A549 (cell line): ENCODE data around the gene DIAPH2. TPM values are rescaled to one million over a fixed set of nuclear protein-coding genes. Genes with fewer than 3 reads are reported as not detected.

Source experiments
- ATAC-seq, 2 experiments: fragments of 200-7000 bp in 1 of 2; fragments of >200 bp in 1 of 2; cut with Nextera tagmentation in 1 of 2; cut with Tn5 transposase in 1 of 2; 3 replicates each; pipeline versions ENCODE4 v1.8.0 to v1.9.1; 2018 to 2020; ENCODE audit warnings: mild to moderate bottlenecking in 1 of 2, moderate library complexity in 1 of 2
- CTCF ChIA-PET: fragments of 300-600 bp; sonication (Branson Sonifier 250); formaldehyde crosslinking; extraction: SDS; loops from one replicate; lab custom pipeline; 2021; ENCODE audit warnings: antibody characterized with exemption, inconsistent platforms; lab: Yijun Ruan, JAX
- POLR2A ChIA-PET: fragments of 350-600 bp; formaldehyde crosslinking; extraction: SDS; loops from one replicate; lab custom pipeline; 2021; ENCODE audit warnings: antibody characterized with exemption, inconsistent platforms; lab: Yijun Ruan, JAX
- DNase-seq, 2 experiments: peaks; one replicate each; pipeline versions ENCODE4 v3.0.0 to v3.0.0-alpha.2; 2011 to 2016; ENCODE audit warnings: low read depth in 1 of 2, low spot score in 1 of 2
- FAIRE-seq: peaks from 2 replicates; lab custom pipeline; 2011; peaks lifted over from hg19 to GRCh38; lab: Jason Lieb, UNC
- H3K27ac ChIP-seq, 2 experiments: fragments of >200 bp; sonication (Bioruptor Twin); formaldehyde crosslinking; 3 replicates each; pipeline ENCODE4 v1.5.1; 2016 to 2017
- H3K4me1 ChIP-seq: fragments of >200 bp; sonication (Bioruptor Twin); formaldehyde crosslinking; 3 replicates; pipeline ENCODE4 v1.6.1; 2016
- H3K4me2 ChIP-seq: fragments of >200 bp; sonication (Bioruptor Twin); formaldehyde crosslinking; 3 replicates; pipeline ENCODE4 v1.6.1; 2016
- H3K4me3 ChIP-seq: fragments of >200 bp; sonication (Bioruptor Twin); formaldehyde crosslinking; 3 replicates; pipeline ENCODE4 v1.5.1; 2016
- H3K9me3 ChIP-seq: fragments of >200 bp; sonication (Bioruptor Twin); formaldehyde crosslinking; 3 replicates; pipeline ENCODE4 v1.6.1; 2016
- BCL3 ChIP-seq: fragments of >200 bp; sonication (Bioruptor Twin); formaldehyde crosslinking; IDR thresholded peaks from 3 replicates; pipeline ENCODE4 v1.6.1; 2016
- BHLHE40 ChIP-seq: IDR thresholded peaks from 2 replicates; pipeline ENCODE4 v1.6.1; 2012; ENCODE audit warnings: low read depth, low read length, inconsistent platforms
- CTCF ChIP-seq: fragments of >200 bp; sonication (Bioruptor Twin); formaldehyde crosslinking; IDR thresholded peaks from 3 replicates; pipeline ENCODE4 v1.5.1; 2016
- EHF ChIP-seq: fragments of 250-450 bp; sonication (Bioruptor Pico); IDR thresholded peaks from 2 replicates; pipeline ENCODE4 v1.5.0; 2020; ENCODE audit warnings: mild to moderate bottlenecking
- GATA3 ChIP-seq: IDR thresholded peaks from 2 replicates; pipeline ENCODE4 v1.6.1; 2012; ENCODE audit warnings: borderline replicate concordance
- HDAC2 ChIP-seq: fragments of 200-600 bp; sonication (generic); IDR thresholded peaks from 2 replicates; pipeline ENCODE4 v1.6.1; 2016
- HOXA7 ChIP-seq: fragments of 250-450 bp; sonication (Bioruptor Pico); IDR thresholded peaks from 2 replicates; pipeline ENCODE4 v1.5.0; 2020; ENCODE audit warnings: mild to moderate bottlenecking, moderate library complexity
- JUN ChIP-seq, 2 experiments: fragments of >200 bp; sonication (Bioruptor Twin); formaldehyde crosslinking; IDR thresholded peaks; 2 replicates in 1 of 2; 3 replicates in 1 of 2; pipeline ENCODE4 v1.6.1; 2016 to 2017
- JUNB ChIP-seq: fragments of >200 bp; sonication (Bioruptor Twin); formaldehyde crosslinking; IDR thresholded peaks from 2 replicates; pipeline ENCODE4 v1.6.1; 2016
- MAX ChIP-seq: IDR thresholded peaks from 2 replicates; pipeline ENCODE4 v1.6.1; 2012
- MAZ ChIP-seq: fragments of 150-350 bp; IDR thresholded peaks from 2 replicates; pipeline ENCODE4 v1.6.1; 2014; ENCODE audit warnings: antibody characterized with exemption, low read depth, low read length, borderline replicate concordance
- MYC ChIP-seq: IDR thresholded peaks from 2 replicates; pipeline ENCODE4 v1.6.1; 2012; ENCODE audit warnings: mild to moderate bottlenecking, inconsistent platforms, low read length, improper control_type of control experiment, borderline replicate concordance
- NFE2L2 ChIP-seq: fragments of 150-350 bp; conservative IDR thresholded peaks from 2 replicates; pipeline ENCODE4 v1.6.1; 2014; ENCODE audit warnings: low read length
- PHF8 ChIP-seq: fragments of 200-600 bp; sonication (generic); IDR thresholded peaks from 2 replicates; pipeline ENCODE4 v1.6.1; 2016; ENCODE audit warnings: low read depth, mild to moderate bottlenecking, antibody characterized with exemption, moderate library complexity, borderline replicate concordance
- POLR2A ChIP-seq: IDR thresholded peaks from 2 replicates; pipeline ENCODE4 v1.6.1; 2012; ENCODE audit warnings: mild to moderate bottlenecking, low read length
- RCOR1 ChIP-seq: fragments of 150-350 bp; IDR thresholded peaks from 2 replicates; pipeline ENCODE4 v1.6.1; 2014; ENCODE audit warnings: antibody characterized with exemption, low read length, low read depth
- RFX5 ChIP-seq: fragments of 450-650 bp; IDR thresholded peaks from 2 replicates; pipeline ENCODE4 v1.7.1; 2014; ENCODE audit warnings: antibody characterized with exemption, mild to moderate bottlenecking, moderate library complexity
- RNF2 ChIP-seq: fragments of 200-600 bp; sonication (generic); IDR thresholded peaks from 2 replicates; pipeline ENCODE4 v1.6.1; 2016; ENCODE audit warnings: low read depth, mild to moderate bottlenecking, antibody characterized with exemption, moderate library complexity, borderline replicate concordance
- SMC3 ChIP-seq: fragments of >200 bp; sonication (Bioruptor Twin); formaldehyde crosslinking; IDR thresholded peaks from 3 replicates; pipeline ENCODE4 v1.6.1; 2018; ENCODE audit warnings: inconsistent platforms
- SREBF2 ChIP-seq: fragments of 450-650 bp; IDR thresholded peaks from 2 replicates; pipeline ENCODE4 v1.6.1; 2014; ENCODE audit warnings: mild to moderate bottlenecking, moderate library complexity
- TFCP2L1 ChIP-seq: fragments of 250-450 bp; sonication (Bioruptor Pico); IDR thresholded peaks from 2 replicates; pipeline ENCODE4 v1.5.0; 2021; ENCODE audit warnings: mild to moderate bottlenecking
- USF2 ChIP-seq: fragments of 450-650 bp; IDR thresholded peaks from 2 replicates; pipeline ENCODE4 v1.6.1; 2014; ENCODE audit warnings: antibody characterized with exemption
- ZNF302 ChIP-seq: fragments of 250-450 bp; sonication (Bioruptor Pico); IDR thresholded peaks from 2 replicates; pipeline ENCODE4 v1.9.0; 2021; ENCODE audit warnings: inconsistent platforms, mild to moderate bottlenecking, moderate library complexity
- WGBS: methylation state at CpG from one replicate; pipeline ENCODE4 v1.1.6; 2017; ENCODE audit errors: missing lambda C conversion rate; 5-methylcytosine and 5-hydroxymethylcytosine counted together
- polyA plus RNA-seq, 4 experiments: library from polyadenylated mRNA; depleted of rRNA in 3 of 4; stranded (reverse); fragments of >200 nt; fragmentation: RNase III in 1 of 4; extraction: RNeasy Plus Mini Kit Qiagen cat#74134 plus additional on column Dnase treatment in 1 of 4; gene quantifications; 2 replicates in 3 of 4; 3 replicates in 1 of 4; pipeline ENCODE4 v1.2.3, GENCODE V29; 2011 to 2017
- TF ChIP-seq, protein P1 (sequence below): fragments of >200 bp; sonication (Bioruptor Twin); formaldehyde crosslinking; IDR thresholded peaks from 2 replicates; pipeline ENCODE4 v1.6.1; 2016
- TF ChIP-seq, protein P2 (sequence below): IDR thresholded peaks from 2 replicates; pipeline ENCODE4 v1.6.1; 2012; ENCODE audit warnings: low read depth, borderline replicate concordance

DIAPH2 gene
- polyA plus RNA-seq, 2 of the 4 experiments (the other 2 are of a cell fraction), result 3.7 to 10.0 TPM

DNA sequence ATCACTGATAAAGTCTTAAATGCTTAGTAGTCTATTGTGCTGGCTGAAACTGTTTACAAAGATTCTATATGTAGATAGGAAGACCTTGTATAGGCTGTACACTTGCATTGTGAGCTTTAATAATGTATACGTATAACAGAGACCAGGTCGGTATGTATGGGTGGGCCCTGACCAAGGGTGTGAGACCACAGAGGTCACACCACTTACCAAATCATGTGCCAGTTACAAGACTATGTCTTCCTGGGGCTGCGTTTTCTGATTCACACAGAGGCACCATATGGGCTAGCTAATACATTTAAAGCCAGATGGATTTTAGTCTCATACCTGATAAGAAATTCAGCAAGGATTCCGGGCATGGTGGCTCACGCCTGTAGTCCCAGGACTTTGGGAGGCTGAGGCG, 8.8 kb downstream of the DIAPH2 start (continued):
- TF ChIP-seq MAZ (no peak), JUN (IDR thresholded peaks at IDR 0.05) (no peak), POLR2A (no peak), BHLHE40 (no peak), MYC (no peak), HDAC2 (no peak), HOXA7 (CRISPR knock-in tag) (no peak), RCOR1 (no peak), CTCF (no peak), MAX (no peak), RFX5 (no peak)
- TF ChIP-seq, protein P1, sequence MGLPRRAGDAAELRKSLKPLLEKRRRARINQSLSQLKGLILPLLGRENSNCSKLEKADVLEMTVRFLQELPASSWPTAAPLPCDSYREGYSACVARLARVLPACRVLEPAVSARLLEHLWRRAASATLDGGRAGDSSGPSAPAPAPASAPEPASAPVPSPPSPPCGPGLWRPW, result no peak

GRCh38 chrX:96696462-96696861, 11.8 kb downstream of the DIAPH2 start:
- Histone ChIP-seq H3K9me3 (no peaks in the 10 kb centered on the region), H3K4me3 (no peak overlapping the region), H3K27ac (no peak overlapping the region), H3K4me1 (no peaks in the 10 kb centered on the region), H3K4me2 (no peak overlapping the region)
- ChIA-PET CTCF (no interaction called here), POLR2A (no interaction called here)
- FAIRE-seq (no peak), DNase-seq (no peak), ATAC-seq (no peak)
- 78% methylated on average over 4 of the region's 4 CpGs for WGBS
- TF ChIP-seq EHF (no peak), RNF2 (no peak), BHLHE40 (no peak), MAX (no peak)
- TF ChIP-seq, protein P2, sequence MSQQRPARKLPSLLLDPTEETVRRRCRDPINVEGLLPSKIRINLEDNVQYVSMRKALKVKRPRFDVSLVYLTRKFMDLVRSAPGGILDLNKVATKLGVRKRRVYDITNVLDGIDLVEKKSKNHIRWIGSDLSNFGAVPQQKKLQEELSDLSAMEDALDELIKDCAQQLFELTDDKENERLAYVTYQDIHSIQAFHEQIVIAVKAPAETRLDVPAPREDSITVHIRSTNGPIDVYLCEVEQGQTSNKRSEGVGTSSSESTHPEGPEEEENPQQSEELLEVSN, result no peak

- ChIA-PET POLR2A (no interaction called here), CTCF (no interaction called here)
- DNase-seq (no peak), FAIRE-seq (no peak), ATAC-seq (no peak)
- 95% methylated on average over 1 of the region's 1 CpG for WGBS
- Histone ChIP-seq H3K9me3 (no peaks in the 10 kb centered on the region), H3K4me3 (no peak overlapping the region), H3K4me1 (no peaks in the 10 kb centered on the region), H3K4me2 (no peak overlapping the region), H3K27ac (no peak overlapping the region)
- TF ChIP-seq SMC3, result no peak
- no peak for TF ChIP-seq BCL3
- TF ChIP-seq, protein P2, result no peak
- TF ChIP-seq GATA3, result no peak
- TF ChIP-seq PHF8, result no peak
- no peak for TF ChIP-seq JUNB
- TF ChIP-seq BHLHE40, result no peak
- no peak for TF ChIP-seq USF2
- no peak for TF ChIP-seq SREBF2
- no peak for TF ChIP-seq ZNF302 (CRISPR knock-in tag)
- no peak for TF ChIP-seq NFE2L2
- no peak for TF ChIP-seq TFCP2L1 (CRISPR knock-in tag)
These were observed 16.0 kb downstream of the DIAPH2 start for GRCh38 chrX:96700625-96701024.
